ENCODE data around the gene ITPR1.

GRCh38 chr3:4564270-4564669 is 71.1 kb downstream of the ITPR1 start:
- TF ChIP-seq CTCF (IDR thresholded peaks at IDR 0.05; ENCODE audit: low read length) (no peak), EZH2 (IDR thresholded peaks at IDR 0.05; ENCODE audit: borderline replicate concordance, low read length) (no peak)
